Smooth muscle cell (in vitro differentiated cells): ENCODE data around the gene TSHB. TPM values are rescaled to one million over a fixed set of nuclear protein-coding genes. Genes with fewer than 3 reads are reported as not detected.

Experiments
- DNase-seq: peaks from one replicate; lab custom pipeline; 2025; ENCODE audit not compliant: unreplicated experiment; lab: John Stamatoyannopoulos, UW
- H2AFZ ChIP-seq: fragments of 200-600 bp; sonication (generic); 2 replicates; pipeline ENCODE4 v1.6.0; 2016; ENCODE audit warnings: antibody characterized with exemption, low read depth, mild to moderate bottlenecking
- H3F3A ChIP-seq: fragments of 200-600 bp; sonication (generic); 2 replicates; pipeline ENCODE4 v1.6.0; 2017; ENCODE audit warnings: antibody characterized with exemption, low read depth
- H3K27ac ChIP-seq: fragments of 200-600 bp; sonication (generic); 2 replicates; pipeline ENCODE4 v1.5.1; 2016; ENCODE audit warnings: low read depth, mild to moderate bottlenecking
- H3K27me3 ChIP-seq: fragments of 200-600 bp; sonication (generic); 2 replicates; pipeline ENCODE4 v1.6.1; 2016; ENCODE audit warnings: low read depth, mild to moderate bottlenecking
- H3K36me3 ChIP-seq: fragments of 200-600 bp; sonication (generic); 2 replicates; pipeline ENCODE4 v1.5.1; 2016; ENCODE audit warnings: low read depth
- H3K4me1 ChIP-seq: fragments of 200-600 bp; sonication (generic); 2 replicates; pipeline ENCODE4 v1.5.1; 2016; ENCODE audit warnings: low read depth
- H3K4me2 ChIP-seq: fragments of 200-600 bp; sonication (generic); 2 replicates; pipeline ENCODE4 v1.6.0; 2016; ENCODE audit warnings: mild to moderate bottlenecking
- H3K4me3 ChIP-seq: fragments of 200-600 bp; sonication (generic); 2 replicates; pipeline ENCODE4 v1.5.1; 2016; ENCODE audit warnings: mild to moderate bottlenecking
- H3K79me2 ChIP-seq: fragments of 200-600 bp; sonication (generic); 2 replicates; pipeline ENCODE4 v1.6.0; 2016; ENCODE audit warnings: low read depth, mild to moderate bottlenecking
- H3K9ac ChIP-seq: fragments of 200-600 bp; sonication (generic); 2 replicates; pipeline ENCODE4 v1.6.0; 2016; ENCODE audit warnings: low read depth
- H3K9me3 ChIP-seq: fragments of 200-600 bp; sonication (generic); replicated peaks from 2 replicates; pipeline ENCODE4 v1.5.1; 2016; ENCODE audit warnings: low read depth
- H4K20me1 ChIP-seq: fragments of 200-600 bp; sonication (generic); 2 replicates; pipeline ENCODE4 v1.6.0; 2016; ENCODE audit warnings: low read depth
- WGBS: methylation state at CpG from one replicate; pipeline ENCODE4 v1.1.7; 2016; ENCODE audit warnings: low lambda C conversion rate; 5-methylcytosine and 5-hydroxymethylcytosine counted together
- polyA plus RNA-seq: library from polyadenylated mRNA; unstranded; fragments of >200 nt; fragmentation: Nextera tagmentation; extraction: Ambion mirVana; gene quantifications from 2 replicates; pipeline ENCODE4 v1.2.1, GENCODE V29; 2016
- total RNA-seq: library from RNA; depleted of rRNA; stranded (reverse); fragments of >200 nt; gene quantifications from 2 replicates; pipeline ENCODE4 v1.2.3, GENCODE V29; 2014
- TF ChIP-seq, protein P1 (sequence below): fragments of 200-600 bp; sonication (generic); IDR thresholded peaks from 2 replicates; pipeline ENCODE4 v1.5.1; 2017; ENCODE audit warnings: borderline replicate concordance, mild to moderate bottlenecking, antibody characterized with exemption; ENCODE audit not compliant: insufficient read depth, poor library complexity, severe bottlenecking

TSHB gene
- total and polyA plus RNA-seq, 2 experiments from 2014 or later = not detected

DNA sequence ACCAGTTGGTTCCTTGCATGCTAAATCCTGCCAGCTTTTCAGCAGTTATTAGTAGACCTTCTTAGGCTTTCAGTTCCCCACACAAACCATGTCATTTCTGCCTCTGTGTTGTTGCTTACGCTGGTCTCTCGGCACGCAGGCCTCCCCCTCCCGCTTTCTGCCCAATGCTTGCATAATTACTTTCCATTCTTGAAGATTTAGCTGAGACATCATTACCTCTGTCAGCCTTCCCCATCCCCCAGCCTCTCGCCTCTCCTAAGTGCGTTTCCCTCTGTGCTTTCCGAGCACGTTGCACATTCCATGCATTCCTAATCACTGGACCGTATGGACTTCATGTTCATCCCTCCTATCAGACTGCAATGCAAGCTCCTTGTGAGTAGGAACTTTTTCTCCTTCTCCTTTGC lies 26.8 kb downstream of the TSHB start:
- Histone ChIP-seq H3K4me2 (peak overlapping the region; percentile 73), H3K4me1 (peaks cover 16% of the 10 kb centered on the region), H3K4me3 (peak overlapping the region; percentile 11), H4K20me1 (no peaks in the 10 kb centered on the region), H3K9ac (peak overlapping the region; percentile 17), H3K27me3 (no peaks in the 10 kb centered on the region), H3F3A (peaks cover 11% of the 10 kb centered on the region), H3K36me3 (no peaks in the 10 kb centered on the region), H3K79me2 (no peaks in the 10 kb centered on the region), H3K27ac (peak overlapping the region; percentile 36), H3K9me3 (no peaks in the 10 kb centered on the region), H2AFZ (no peak overlapping the region)
- under 1% methylated on average over 9 of the region's 9 CpGs for WGBS
- DNase-seq = no peak
- TF ChIP-seq, protein P1, sequence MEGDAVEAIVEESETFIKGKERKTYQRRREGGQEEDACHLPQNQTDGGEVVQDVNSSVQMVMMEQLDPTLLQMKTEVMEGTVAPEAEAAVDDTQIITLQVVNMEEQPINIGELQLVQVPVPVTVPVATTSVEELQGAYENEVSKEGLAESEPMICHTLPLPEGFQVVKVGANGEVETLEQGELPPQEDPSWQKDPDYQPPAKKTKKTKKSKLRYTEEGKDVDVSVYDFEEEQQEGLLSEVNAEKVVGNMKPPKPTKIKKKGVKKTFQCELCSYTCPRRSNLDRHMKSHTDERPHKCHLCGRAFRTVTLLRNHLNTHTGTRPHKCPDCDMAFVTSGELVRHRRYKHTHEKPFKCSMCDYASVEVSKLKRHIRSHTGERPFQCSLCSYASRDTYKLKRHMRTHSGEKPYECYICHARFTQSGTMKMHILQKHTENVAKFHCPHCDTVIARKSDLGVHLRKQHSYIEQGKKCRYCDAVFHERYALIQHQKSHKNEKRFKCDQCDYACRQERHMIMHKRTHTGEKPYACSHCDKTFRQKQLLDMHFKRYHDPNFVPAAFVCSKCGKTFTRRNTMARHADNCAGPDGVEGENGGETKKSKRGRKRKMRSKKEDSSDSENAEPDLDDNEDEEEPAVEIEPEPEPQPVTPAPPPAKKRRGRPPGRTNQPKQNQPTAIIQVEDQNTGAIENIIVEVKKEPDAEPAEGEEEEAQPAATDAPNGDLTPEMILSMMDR = no peak

DNA sequence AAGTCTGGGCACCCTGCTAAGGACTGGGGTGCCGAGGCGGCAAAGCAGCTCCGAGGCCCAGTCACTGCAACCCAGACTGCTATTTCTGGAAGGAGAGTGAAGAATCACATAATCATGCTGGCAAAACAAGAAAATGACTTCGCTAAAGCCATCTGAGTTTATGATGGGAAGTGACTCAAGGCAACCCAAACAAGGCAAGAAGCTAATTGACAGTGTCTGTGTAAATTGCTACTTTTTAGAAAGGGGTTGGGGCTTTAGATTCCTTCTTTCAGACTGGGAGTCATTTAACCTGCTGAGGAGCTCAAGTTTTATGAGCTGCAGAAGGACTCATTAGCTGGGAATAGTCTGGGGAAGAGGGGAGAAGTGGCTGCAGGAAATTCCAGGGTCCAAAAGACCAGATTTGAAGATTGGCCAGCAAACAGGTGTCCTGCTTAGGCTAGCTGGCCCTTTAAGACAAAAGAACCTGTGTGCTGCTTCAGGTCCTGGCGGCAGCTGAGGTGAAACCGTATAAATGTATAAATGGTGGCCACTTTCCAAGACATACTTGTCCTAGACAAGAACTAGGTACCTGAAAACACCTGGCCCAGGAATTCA lies 28.1 kb downstream of the TSHB start:
- Histone ChIP-seq H3K27ac (peak overlapping the region; percentile 42), H3K4me3 (no peak overlapping the region), H4K20me1 (no peaks in the 10 kb centered on the region), H3K9ac (no peak overlapping the region), H3F3A (peaks cover 11% of the 10 kb centered on the region), H3K4me2 (peak overlapping the region; percentile 73), H3K36me3 (no peaks in the 10 kb centered on the region), H3K79me2 (no peaks in the 10 kb centered on the region), H3K9me3 (no peaks in the 10 kb centered on the region), H3K4me1 (peaks cover 16% of the 10 kb centered on the region), H3K27me3 (no peaks in the 10 kb centered on the region), H2AFZ (no peak overlapping the region)
- 44% methylated on average over 6 of the region's 6 CpGs for WGBS
- TF ChIP-seq, protein P1 = no peak
- no peak for DNase-seq

DNA sequence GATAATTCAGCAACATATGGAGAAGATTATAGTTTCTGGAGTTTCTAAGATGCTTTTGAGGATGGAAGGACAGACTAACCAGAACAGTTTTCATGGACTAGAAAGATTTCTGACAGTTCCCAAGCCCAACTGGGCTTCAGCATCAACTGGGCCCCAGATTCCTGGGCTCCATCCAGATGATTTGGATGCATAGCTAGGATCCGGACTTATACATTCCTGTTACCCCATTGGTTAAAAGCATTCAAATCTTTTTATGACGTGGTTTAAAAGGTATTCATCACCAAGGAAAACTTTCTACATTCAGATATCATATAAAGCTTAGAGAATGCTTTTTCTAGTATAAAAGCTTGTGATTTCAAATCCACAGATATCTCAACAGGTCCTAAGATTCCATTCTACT lies 29.7 kb downstream of the TSHB start:
- no peaks in the 10 kb centered on the region for H4K20me1 ChIP-seq
- no peaks in the 10 kb centered on the region for H3K79me2 ChIP-seq
- no peak overlapping the region for H3K4me2 ChIP-seq
- peaks cover 16% of the 10 kb centered on the region for H3K4me1 ChIP-seq
- no peak overlapping the region for H2AFZ ChIP-seq
- H3K27me3 ChIP-seq = no peaks in the 10 kb centered on the region
- peaks cover 11% of the 10 kb centered on the region for H3F3A ChIP-seq
- no peak overlapping the region for H3K9ac ChIP-seq
- no peak for DNase-seq
- H3K4me3 ChIP-seq = no peak overlapping the region
- TF ChIP-seq, protein P1 = no peak
- WGBS = 41% methylated on average over 2 of the region's 2 CpGs
- H3K9me3 ChIP-seq = no peaks in the 10 kb centered on the region
- H3K27ac ChIP-seq = no peak overlapping the region
- H3K36me3 ChIP-seq = no peaks in the 10 kb centered on the region

DNA sequence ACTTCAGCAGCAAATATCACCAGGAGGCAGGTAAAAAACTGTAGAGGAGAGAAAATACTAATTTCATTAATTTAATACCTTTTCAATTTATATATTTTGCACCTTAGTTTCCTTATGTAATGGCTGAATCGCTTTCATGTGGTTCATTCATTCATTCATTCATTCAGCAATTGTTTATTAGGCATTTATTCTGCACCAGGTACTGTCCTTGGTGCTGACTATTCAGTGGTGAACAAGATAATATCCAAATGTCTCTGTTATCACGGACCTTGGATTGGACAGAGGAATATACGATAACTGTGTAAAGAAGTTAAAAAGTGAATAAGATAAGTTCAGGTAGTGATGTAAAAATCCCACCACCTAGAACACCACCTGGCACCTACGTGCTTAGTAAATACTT lies 30.9 kb downstream of the TSHB start:
- Histone ChIP-seq H3K4me2 (no peak overlapping the region), H3K79me2 (no peaks in the 10 kb centered on the region), H3K4me3 (no peak overlapping the region), H3F3A (peaks cover 11% of the 10 kb centered on the region), H3K27ac (no peak overlapping the region), H3K36me3 (no peaks in the 10 kb centered on the region), H2AFZ (no peak overlapping the region), H3K9ac (no peak overlapping the region), H3K4me1 (peaks cover 16% of the 10 kb centered on the region), H4K20me1 (no peaks in the 10 kb centered on the region), H3K9me3 (no peaks in the 10 kb centered on the region), H3K27me3 (no peaks in the 10 kb centered on the region)
- TF ChIP-seq, protein P1 = no peak
- 69% methylated on average over 4 of the region's 4 CpGs for WGBS
- DNase-seq = no peak
